Measurements from ENCODE around the gene IPO13.

IPO13 gene

GRCh38 chr1:43954036-43954435 lies 7.3 kb downstream of the IPO13 start:
- H3K79me2 ChIP-seq (ENCODE audit: insufficient read depth, low read depth): no peaks in the 10 kb centered on the region
- no peaks in the 10 kb centered on the region for H4K20me1 ChIP-seq (ENCODE audit: insufficient read depth)
- no peak overlapping the region for H3K4me2 ChIP-seq
- H3K36me3 ChIP-seq (ENCODE audit: insufficient read depth): no peaks in the 10 kb centered on the region
- no peak overlapping the region for H3K27ac ChIP-seq
- no peaks in the 10 kb centered on the region for H3K4me1 ChIP-seq (ENCODE audit: low read depth, poor library complexity, severe bottlenecking)
- TF ChIP-seq CTCF (conservative IDR thresholded peaks at IDR 0.05; ENCODE audit: low read depth, low read length): no peak
- H2AFZ ChIP-seq (ENCODE audit: low read depth): no peak overlapping the region
- no peaks in the 10 kb centered on the region for H3K27me3 ChIP-seq (ENCODE audit: insufficient read depth, low read depth)
- H3K4me3 ChIP-seq (IDR thresholded peaks at IDR 0.05; ENCODE audit: insufficient read depth, low read depth, low read length): no peak overlapping the region
- no peak overlapping the region for H3K9ac ChIP-seq

DNA sequence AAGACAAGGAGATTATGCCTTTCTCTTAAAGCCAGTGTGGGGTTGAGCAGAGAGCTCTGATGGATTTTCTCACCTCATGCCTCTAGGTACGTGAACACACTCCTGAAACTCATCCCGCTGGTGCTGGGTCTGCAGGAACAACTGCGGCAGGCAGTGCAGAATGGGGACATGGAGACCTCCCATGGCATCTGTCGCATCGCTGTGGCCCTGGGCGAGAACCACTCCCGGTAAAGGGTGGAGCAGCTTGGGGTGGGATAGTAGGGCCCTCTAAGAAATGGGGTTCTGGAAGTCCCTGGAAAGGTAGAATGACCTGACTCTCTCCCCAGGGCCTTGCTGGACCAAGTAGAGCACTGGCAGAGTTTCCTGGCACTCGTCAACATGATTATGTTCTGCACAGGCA lies 9.5 kb downstream of the IPO13 start:
- H2AFZ ChIP-seq (ENCODE audit: low read depth): no peak overlapping the region
- no peaks in the 10 kb centered on the region for H4K20me1 ChIP-seq (ENCODE audit: insufficient read depth)
- H3K4me1 ChIP-seq (ENCODE audit: low read depth, poor library complexity, severe bottlenecking): no peaks in the 10 kb centered on the region
- H3K4me2 ChIP-seq: no peak overlapping the region
- no peaks in the 10 kb centered on the region for H3K36me3 ChIP-seq (ENCODE audit: insufficient read depth)
- H3K9ac ChIP-seq: no peak overlapping the region
- no peaks in the 10 kb centered on the region for H3K79me2 ChIP-seq (ENCODE audit: insufficient read depth, low read depth)
- H3K4me3 ChIP-seq (IDR thresholded peaks at IDR 0.05; ENCODE audit: insufficient read depth, low read depth, low read length): no peak overlapping the region
- TF ChIP-seq CTCF (conservative IDR thresholded peaks at IDR 0.05; ENCODE audit: low read depth, low read length): no peak
- no peaks in the 10 kb centered on the region for H3K27me3 ChIP-seq (ENCODE audit: insufficient read depth, low read depth)
- no peak overlapping the region for H3K27ac ChIP-seq

DNA sequence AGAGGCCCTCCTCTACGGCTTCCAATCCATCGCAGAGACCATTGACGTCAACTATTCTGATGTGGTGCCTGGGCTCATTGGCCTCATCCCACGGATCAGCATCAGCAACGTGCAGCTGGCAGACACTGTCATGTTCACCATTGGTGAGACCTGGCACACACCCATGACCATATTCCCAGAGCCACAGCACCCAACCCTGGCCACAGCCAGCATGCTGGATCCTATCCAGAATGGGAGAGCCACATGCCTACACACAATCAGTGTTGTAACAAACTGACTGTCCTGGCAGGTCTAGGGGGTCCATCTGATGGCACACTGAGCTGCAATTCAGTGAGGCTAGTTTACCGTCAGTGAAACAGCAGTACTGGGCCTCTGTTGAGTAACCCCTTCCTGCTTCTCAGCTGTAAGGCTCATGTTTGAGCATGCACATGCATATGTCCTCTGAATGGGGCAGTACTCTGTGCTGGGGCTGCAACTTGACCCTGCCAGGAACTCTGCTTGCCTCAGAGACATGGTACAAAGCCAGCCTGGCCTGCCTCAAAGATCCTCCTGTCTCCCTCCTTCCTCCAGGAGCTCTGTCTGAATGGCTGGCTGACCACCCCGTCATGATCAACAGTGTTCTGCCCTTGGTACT lies 10.8 kb downstream of the IPO13 start:
- H3K36me3 ChIP-seq (ENCODE audit: insufficient read depth): no peaks in the 10 kb centered on the region
- H3K27ac ChIP-seq: no peak overlapping the region
- H3K4me1 ChIP-seq (ENCODE audit: low read depth, poor library complexity, severe bottlenecking): peaks cover 5% of the 10 kb centered on the region
- H3K27me3 ChIP-seq (ENCODE audit: insufficient read depth, low read depth): no peaks in the 10 kb centered on the region
- H2AFZ ChIP-seq (ENCODE audit: low read depth): no peak overlapping the region
- no peak overlapping the region for H3K4me3 ChIP-seq (IDR thresholded peaks at IDR 0.05; ENCODE audit: insufficient read depth, low read depth, low read length)
- H3K9ac ChIP-seq: no peak overlapping the region
- no peak for TF ChIP-seq CTCF (conservative IDR thresholded peaks at IDR 0.05; ENCODE audit: low read depth, low read length)
- H3K4me2 ChIP-seq: no peak overlapping the region
- no peaks in the 10 kb centered on the region for H3K79me2 ChIP-seq (ENCODE audit: insufficient read depth, low read depth)
- H4K20me1 ChIP-seq (ENCODE audit: insufficient read depth): no peaks in the 10 kb centered on the region

DNA sequence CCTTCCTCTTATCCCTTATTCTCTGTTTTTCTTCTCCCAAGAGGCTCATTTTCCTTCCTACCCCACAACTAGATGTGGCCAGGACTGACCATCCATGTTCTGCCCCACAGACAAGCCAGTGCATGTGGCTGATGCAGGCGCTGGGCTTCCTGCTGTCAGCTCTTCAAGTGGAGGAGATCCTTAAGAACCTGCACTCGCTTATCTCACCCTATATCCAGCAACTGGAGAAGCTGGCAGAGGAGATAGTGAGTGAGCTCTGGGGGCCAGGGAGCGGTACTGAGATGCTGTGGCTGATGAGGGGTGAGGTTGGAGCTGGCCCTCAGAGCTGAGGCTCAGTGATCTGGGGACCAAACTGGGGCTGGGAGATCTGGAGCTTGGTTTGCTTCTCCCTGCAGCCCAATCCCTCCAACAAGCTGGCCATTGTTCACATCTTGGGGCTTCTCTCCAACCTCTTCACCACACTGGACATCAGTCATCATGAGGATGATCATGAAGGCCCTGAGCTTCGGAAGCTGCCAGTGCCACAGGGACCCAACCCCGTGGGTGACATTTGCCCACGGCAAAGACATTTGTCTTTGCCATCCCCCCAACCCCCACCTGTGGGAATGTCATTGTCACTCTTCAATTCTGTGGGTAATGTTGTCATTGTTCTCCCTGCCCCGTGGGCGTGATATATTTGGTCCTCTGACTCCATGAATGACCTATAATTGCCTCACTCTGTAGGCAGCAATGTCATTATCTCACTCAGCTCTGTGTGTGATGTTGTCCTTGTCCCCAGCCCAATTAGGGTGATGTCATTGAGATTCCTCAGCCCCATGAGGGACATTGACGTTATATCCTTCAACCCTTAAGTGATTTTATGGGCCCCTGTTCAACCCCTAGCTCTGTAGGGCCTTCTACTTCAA lies 11.9 kb downstream of the IPO13 start:
- Histone ChIP-seq H3K9ac (no peak overlapping the region), H3K27ac (no peak overlapping the region), H3K27me3 (ENCODE audit: insufficient read depth, low read depth) (no peaks in the 10 kb centered on the region), H3K4me2 (no peak overlapping the region), H3K36me3 (ENCODE audit: insufficient read depth) (no peaks in the 10 kb centered on the region), H2AFZ (ENCODE audit: low read depth) (no peak overlapping the region), H3K4me1 (ENCODE audit: low read depth, poor library complexity, severe bottlenecking) (peaks cover 7% of the 10 kb centered on the region), H3K4me3 (IDR thresholded peaks at IDR 0.05; ENCODE audit: insufficient read depth, low read depth, low read length) (no peak overlapping the region), H4K20me1 (ENCODE audit: insufficient read depth) (no peaks in the 10 kb centered on the region), H3K79me2 (ENCODE audit: insufficient read depth, low read depth) (no peaks in the 10 kb centered on the region)
- no peak for TF ChIP-seq CTCF (conservative IDR thresholded peaks at IDR 0.05; ENCODE audit: low read depth, low read length)

Measured in KMS-11 (cell line).